Thyroid gland (tissue), 4 donors: ENCODE measurements around the gene KLHDC8A. TPM values are rescaled to one million over a fixed set of nuclear protein-coding genes. Genes with fewer than 3 reads are reported as not detected.

Experiments used
- DNase-seq, 2 donors: peaks; one replicate each; pipeline ENCODE4 v3.0.0-alpha.2; 2019
- H3K27ac ChIP-seq, 3 donors: fragments of 200-600 bp; sonication (generic); 1 replicate in 2 of 3; 2 replicates in 1 of 3; pipeline ENCODE4 v1.5.1; 2016 to 2019; ENCODE audit warnings: mild to moderate bottlenecking in 1 of 3, moderate library complexity in 1 of 3
- H3K27me3 ChIP-seq: fragments of 200-600 bp; sonication (generic); one replicate; pipeline ENCODE4 v1.5.1; 2019
- H3K36me3 ChIP-seq, 2 donors: fragments of 200-600 bp; sonication (generic); one replicate each; pipeline ENCODE4 v1.5.1; 2016 to 2019
- H3K4me1 ChIP-seq, 2 donors: fragments of 200-600 bp; sonication (generic); one replicate each; pipeline ENCODE4 v1.5.1; 2017 to 2019
- H3K4me3 ChIP-seq, 3 donors: fragments of 200-600 bp; sonication (generic); replicated peaks in 1 of 3; 1 replicate in 2 of 3; 2 replicates in 1 of 3; pipeline ENCODE4 v1.5.1; 2016; ENCODE audit warnings: mild to moderate bottlenecking in 1 of 3
- H3K9me3 ChIP-seq: fragments of 200-600 bp; sonication (generic); one replicate; pipeline ENCODE4 v1.5.1; 2017
- CTCF ChIP-seq, 6 experiments: fragments of 200-600 bp in 3 of 6; fragments of 450-650 bp in 3 of 6; sonication (generic) in 3 of 6; IDR thresholded peaks; one replicate each; pipeline ENCODE4 v1.5.1; 2016 to 2019; ENCODE audit warnings: antibody characterized with exemption in 6 of 6, mild to moderate bottlenecking in 2 of 6, inconsistent platforms in 1 of 6, moderate library complexity in 1 of 6
- POLR2A ChIP-seq, 2 donors: fragments of 450-650 bp; IDR thresholded peaks; one replicate each; pipeline ENCODE4 v1.6.1; 2017; ENCODE audit warnings: antibody characterized with exemption in 2 of 2, mild to moderate bottlenecking in 2 of 2, moderate library complexity in 1 of 2
- WGBS, 2 donors: methylation state at CpG; one replicate each; pipeline ENCODE4 v1.1.5; 2017; 5-methylcytosine and 5-hydroxymethylcytosine counted together
- intact Hi-C: fragments of 100-400 bp; cut with DNase I; formaldehyde crosslinking; loops from one replicate; pipeline ENCODE4 v1.15.1; 2023
- total RNA-seq, 4 donors: library from RNA; depleted of rRNA; stranded (reverse); fragments of >200 nt; gene quantifications; one replicate each; pipeline ENCODE4 v1.2.3, GENCODE V29; 2016

The KLHDC8A gene
- total RNA-seq, 4 donors from 2014 or later: 1.1 to 2.0 (median 1.5) TPM

- Histone ChIP-seq H3K4me1 (peaks cover 13 to 26% of the 10 kb centered on the region in 2 donors), H3K36me3 (no peaks in the 10 kb centered on the region), H3K9me3 (no peaks in the 10 kb centered on the region), H3K27ac (no peak overlapping the region), H3K27me3 (no peaks in the 10 kb centered on the region), H3K4me3 (no peak overlapping the region)
- TF ChIP-seq POLR2A (IDR thresholded peaks at IDR 0.05): no peak
- TF ChIP-seq CTCF (IDR thresholded peaks at IDR 0.05): no peak
- 83 to 88% methylated on average over 11 of the region's 11 CpGs for WGBS, 2 donors
- DNase-seq: no peak
- intact Hi-C loops: no loop called here
Measured at GRCh38 chr1:205345761-205346160, 11.0 kb downstream of the KLHDC8A start.

DNA sequence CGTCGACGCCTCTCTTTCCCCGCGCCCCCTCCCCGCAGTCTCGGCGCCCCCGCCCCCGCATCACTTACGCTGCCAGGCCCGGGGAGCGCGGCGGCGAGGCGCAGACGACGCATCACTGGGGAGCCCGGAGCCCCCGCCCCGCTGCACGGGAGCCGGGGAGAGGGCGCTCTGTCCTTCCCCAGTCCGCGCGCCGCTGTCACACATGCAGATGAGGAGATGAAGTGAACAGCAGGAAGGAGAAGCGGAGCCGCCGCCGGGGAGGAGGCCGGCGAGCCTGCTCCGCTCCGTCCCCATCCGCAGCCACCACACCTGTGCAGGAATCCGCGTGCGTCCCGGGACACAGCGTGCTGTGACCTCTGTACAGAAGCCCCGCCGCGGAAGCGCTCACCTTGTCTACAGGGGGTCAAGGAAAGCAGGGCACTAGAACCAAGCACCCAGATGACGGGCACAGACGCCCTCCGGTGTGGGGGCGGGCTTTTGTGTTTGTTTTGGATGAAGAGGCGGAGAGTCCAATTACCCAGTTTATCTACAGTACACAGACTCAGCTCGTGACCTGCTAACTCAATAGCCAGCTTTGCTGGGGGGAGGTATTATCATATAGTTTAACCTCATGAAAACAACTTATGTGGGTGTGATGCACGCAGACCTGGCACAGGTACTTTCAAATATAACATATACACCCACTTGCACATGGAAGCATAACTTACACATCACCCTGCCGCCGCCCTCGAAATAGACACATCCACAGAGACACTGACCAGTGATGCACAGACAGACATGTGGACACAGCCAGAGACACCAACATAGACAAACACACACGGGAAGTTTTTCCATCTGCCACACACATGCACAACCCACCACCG, 12.4 kb downstream of the KLHDC8A start:
- TF ChIP-seq POLR2A (IDR thresholded peaks at IDR 0.05): peak in 1 of 2 donors; percentile 12
- TF ChIP-seq CTCF (IDR thresholded peaks at IDR 0.05): no peak
- Histone ChIP-seq H3K4me1 (peaks cover 13 to 26% of the 10 kb centered on the region in 2 donors), H3K4me3 (peak overlapping the region in 1 of 3 donors; percentile 53), H3K27ac (no peak overlapping the region), H3K9me3 (no peaks in the 10 kb centered on the region), H3K27me3 (no peaks in the 10 kb centered on the region), H3K36me3 (no peaks in the 10 kb centered on the region)
- peak; percentile 46 to 50 for DNase-seq
- intact Hi-C loops: no loop called here
- 23 to 25% methylated on average over 20 to 22 of the region's 59 CpGs for WGBS, 2 donors

- intact Hi-C loops: no loop called here
- Histone ChIP-seq H3K4me1 (peaks cover 13 to 26% of the 10 kb centered on the region in 2 donors), H3K9me3 (no peaks in the 10 kb centered on the region), H3K27me3 (no peaks in the 10 kb centered on the region), H3K4me3 (peak overlapping the region in 1 of 3 donors; percentile 53), H3K36me3 (no peaks in the 10 kb centered on the region), H3K27ac (no peak overlapping the region)
- 7 to 8% methylated on average over 3 to 5 of the region's 63 CpGs for WGBS, 2 donors
- no peak for TF ChIP-seq POLR2A (IDR thresholded peaks at IDR 0.05)
- TF ChIP-seq CTCF (IDR thresholded peaks at IDR 0.05): peak in 3 of 6 experiments; percentile 5 to 41 (median 10)
- peak; percentile 43 to 55 for DNase-seq
Measured at GRCh38 chr1:205343431-205344065, 13.2 kb downstream of the KLHDC8A start.

DNA sequence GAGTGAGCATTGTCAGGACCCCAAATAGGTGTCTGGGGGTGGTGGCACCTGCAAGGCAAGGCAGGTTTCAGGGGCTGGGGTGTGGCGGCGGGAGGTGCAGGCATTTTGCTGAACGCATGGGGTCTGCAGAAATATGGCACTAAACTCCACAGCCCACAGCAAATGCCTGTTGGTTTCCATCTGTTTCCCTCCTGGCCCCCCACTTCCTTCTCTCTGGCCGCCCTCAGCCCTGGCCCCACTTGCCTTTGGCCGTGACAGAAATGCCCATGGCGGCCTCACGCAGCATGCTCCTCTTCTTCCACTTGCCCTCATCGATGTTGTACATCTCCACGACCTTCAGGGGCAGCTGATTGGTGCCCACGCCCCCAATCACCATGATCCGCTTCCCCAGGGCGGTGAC, 13.7 kb downstream of the KLHDC8A start:
- Histone ChIP-seq H3K9me3 (no peaks in the 10 kb centered on the region), H3K27me3 (no peaks in the 10 kb centered on the region), H3K27ac (no peak overlapping the region), H3K4me1 (peaks cover 13 to 28% of the 10 kb centered on the region in 2 donors), H3K4me3 (no peak overlapping the region), H3K36me3 (no peaks in the 10 kb centered on the region)
- intact Hi-C loops: no loop called here
- TF ChIP-seq CTCF (IDR thresholded peaks at IDR 0.05) (no peak), POLR2A (IDR thresholded peaks at IDR 0.05) (no peak)
- 64 to 68% methylated on average over 11 to 12 of the region's 12 CpGs for WGBS, 2 donors
- DNase-seq: no peak

- WGBS, 2 donors: 100% methylated on average over 1 of the region's 1 CpG
- no peaks in the 10 kb centered on the region for H3K9me3 ChIP-seq
- peaks cover 21 to 35% of the 10 kb centered on the region in 2 donors for H3K4me1 ChIP-seq
- TF ChIP-seq POLR2A (IDR thresholded peaks at IDR 0.05) (no peak), CTCF (IDR thresholded peaks at IDR 0.05) (no peak)
- no peak for DNase-seq
- intact Hi-C loops: no loop called here
- H3K4me3 ChIP-seq: no peak overlapping the region
- H3K27ac ChIP-seq: peak overlapping the region in 1 of 3 donors; percentile 5
- no peaks in the 10 kb centered on the region for H3K27me3 ChIP-seq
- no peaks in the 10 kb centered on the region for H3K36me3 ChIP-seq
Measured at GRCh38 chr1:205340676-205341075, 16.0 kb downstream of the KLHDC8A start.
